K562 (cell line): Measurements from ENCODE around the gene KAZN. TPM values are rescaled to one million over a fixed set of nuclear protein-coding genes. Genes with fewer than 3 reads are reported as not detected.

Experiments
- ATAC-seq: fragments of 200-7000 bp; cut with Tn5 transposase; 3 replicates; pipeline ENCODE4 v1.9.1; 2020; ENCODE audit warnings: moderate library complexity
- BruUV-seq: library from RNA; stranded (reverse); fragments of 400-500 nt; replicated peaks from 2 replicates; lab custom pipeline; 2021; lab: Mats Ljungman, UMichigan
- CTCF ChIA-PET: fragments of 300-600 bp; formaldehyde crosslinking; extraction: SDS; loops from one replicate; lab custom pipeline; 2021; ENCODE audit warnings: low intra/inter-chr PET ratio; lab: Yijun Ruan, JAX
- POLR2A ChIA-PET: fragments of 300-600, 350-650 bp; sonication (Branson Sonifier 250); formaldehyde crosslinking; extraction: SDS; loops from one replicate; lab custom pipeline; 2021; ENCODE audit warnings: antibody characterized with exemption, inconsistent platforms; lab: Yijun Ruan, JAX
- DNase-seq, 4 experiments: peaks; one replicate each; pipeline versions ENCODE4 v3.0.0 to v3.0.0-alpha.2; 2011 to 2018; ENCODE audit warnings: low spot score in 3 of 4, mixed read lengths in 3 of 4; ENCODE audit errors: extremely low read depth in 1 of 4
- FAIRE-seq: peaks from 2 replicates; lab custom pipeline; 2011; peaks lifted over from hg19 to GRCh38; lab: Jason Lieb, UNC
- H2AFZ ChIP-seq: 2 replicates; pipeline ENCODE4 v1.6.0; 2011; ENCODE audit warnings: low read depth, low read length, control low read depth, inconsistent platforms
- H3K27ac ChIP-seq: fragments of 200-600 bp; 3 replicates; pipeline ENCODE4 v1.8.0; 2011; ENCODE audit warnings: low read depth, mild to moderate bottlenecking, control low read depth, inconsistent platforms, low read length, moderate library complexity, mixed read lengths; ENCODE audit errors: extremely low read depth
- H3K27me3 ChIP-seq, 2 experiments: fragments of 300-600 bp in 1 of 2; 2 replicates in 1 of 2; 3 replicates in 1 of 2; pipeline versions ENCODE4 v1.6.0 to v1.8.0; 2011; ENCODE audit warnings: inconsistent platforms in 2 of 2, low read length in 2 of 2, mild to moderate bottlenecking in 1 of 2, mixed read lengths in 1 of 2, moderate library complexity in 1 of 2; ENCODE audit not compliant: control insufficient read depth in 2 of 2, insufficient read depth in 2 of 2
- H3K36me3 ChIP-seq: fragments of 300-600 bp; 3 replicates; pipeline ENCODE4 v1.8.0; 2011; ENCODE audit warnings: mild to moderate bottlenecking, low read length, inconsistent platforms; ENCODE audit not compliant: control insufficient read depth, insufficient read depth
- H3K4me1 ChIP-seq, 2 experiments: fragments of 200-600 bp in 1 of 2; replicated peaks in 1 of 2; 2 replicates in 1 of 2; 3 replicates in 1 of 2; pipeline versions ENCODE4 v1.5.1 to v1.8.0; 2011; ENCODE audit warnings: inconsistent platforms in 2 of 2, low read length in 2 of 2, mild to moderate bottlenecking in 1 of 2, mixed read lengths in 1 of 2, moderate library complexity in 1 of 2; ENCODE audit not compliant: control insufficient read depth in 2 of 2, insufficient read depth in 2 of 2
- H3K4me2 ChIP-seq: 2 replicates; pipeline ENCODE4 v1.6.1; 2011; ENCODE audit warnings: low read length, control low read depth, inconsistent platforms, mixed read lengths; ENCODE audit not compliant: insufficient read depth
- H3K4me3 ChIP-seq: fragments of 200-600 bp; sonication (generic), shearing (Covaris generic); 2 replicates; pipeline ENCODE4 v1.5.1; 2016; ENCODE audit warnings: control low read depth, inconsistent platforms
- H3K79me2 ChIP-seq: fragments of 200-600 bp; 3 replicates; pipeline ENCODE4 v1.8.0; 2011; ENCODE audit warnings: low read length, inconsistent platforms; ENCODE audit not compliant: control insufficient read depth, insufficient read depth
- H3K9ac ChIP-seq, 2 experiments: 2 replicates each; pipeline versions ENCODE4 v1.6.0 to v1.6.1; 2011; ENCODE audit warnings: low read depth in 2 of 2, low read length in 2 of 2, control low read depth in 1 of 2, inconsistent platforms in 1 of 2, mild to moderate bottlenecking in 1 of 2, mixed read lengths in 1 of 2; ENCODE audit not compliant: insufficient read depth in 1 of 2
- H3K9me1 ChIP-seq: one replicate; pipeline ENCODE4 v1.6.0; 2011; ENCODE audit warnings: inconsistent platforms, mild to moderate bottlenecking, low read length, moderate library complexity; ENCODE audit not compliant: control insufficient read depth, insufficient read depth
- H3K9me3 ChIP-seq: replicated peaks from 2 replicates; pipeline ENCODE4 v1.5.1; 2011; ENCODE audit warnings: low read depth, low read length, inconsistent platforms; ENCODE audit not compliant: control insufficient read depth, insufficient read depth
- H4K20me1 ChIP-seq: replicated peaks from 2 replicates; pipeline ENCODE4 v1.6.1; 2011; ENCODE audit warnings: low read length, inconsistent platforms, mixed read lengths; ENCODE audit not compliant: control insufficient read depth, insufficient read depth
- FOS ChIP-seq: IDR thresholded peaks from 3 replicates; pipeline ENCODE4 v1.6.1; 2011; ENCODE audit not compliant: insufficient read length; ENCODE audit errors: extremely low read depth
- HIVEP1 ChIP-seq: fragments of 250-450 bp; sonication (Bioruptor Pico); IDR thresholded peaks from 2 replicates; pipeline ENCODE4 v1.4.0; 2020; ENCODE audit warnings: mild to moderate bottlenecking
- NR0B1 ChIP-seq: fragments of 450-650 bp; IDR thresholded peaks from one replicate; pipeline ENCODE4 v1.6.1; 2018; ENCODE audit warnings: mild to moderate bottlenecking, moderate library complexity; ENCODE audit not compliant: partially characterized antibody
- NR2C1 ChIP-seq, 2 experiments: fragments of 450-650 bp; IDR thresholded peaks; 2 replicates each; pipeline ENCODE4 v1.6.1; 2017; ENCODE audit warnings: mild to moderate bottlenecking in 2 of 2, antibody characterized with exemption in 1 of 2, inconsistent platforms in 1 of 2, missing compliant biosample characterization in 1 of 2, missing genetic modification characterization in 1 of 2
- NR2C2 ChIP-seq, 2 experiments: fragments of 200-800 bp in 1 of 2; sonication (Bioruptor generic) in 1 of 2; sonication (generic) in 1 of 2; formaldehyde crosslinking in 1 of 2; IDR thresholded peaks; 2 replicates each; pipeline versions ENCODE4 v1.6.1 to v1.8.0; 2016 to 2022; ENCODE audit warnings: mild to moderate bottlenecking in 1 of 2, missing compliant biosample characterization in 1 of 2, missing genetic modification characterization in 1 of 2, missing genetic modification reagents in 1 of 2
- PATZ1 ChIP-seq: fragments of 250-450 bp; sonication (Bioruptor Pico); IDR thresholded peaks from 2 replicates; pipeline ENCODE4 v1.5.0; 2020; ENCODE audit warnings: mild to moderate bottlenecking, borderline replicate concordance
- PBX2 ChIP-seq, 2 experiments: IDR thresholded peaks in 1 of 2; conservative IDR thresholded peaks in 1 of 2; 2 replicates each; pipeline ENCODE4 v1.6.1; 2016; ENCODE audit warnings: low read depth in 2 of 2, mild to moderate bottlenecking in 1 of 2, missing compliant biosample characterization in 1 of 2, missing genetic modification characterization in 1 of 2, moderate library complexity in 1 of 2
- RBM34 ChIP-seq: fragments of 200-400 bp; formaldehyde crosslinking; IDR thresholded peaks from 2 replicates; pipeline ENCODE4 v1.6.1; 2018; ENCODE audit warnings: low read length, borderline replicate concordance; ENCODE audit not compliant: insufficient read depth
- RUNX1 ChIP-seq: sonication (generic); IDR thresholded peaks from 2 replicates; pipeline ENCODE4 v1.6.1; 2016; ENCODE audit warnings: antibody characterized with exemption, low read depth
- ZBTB34 ChIP-seq: fragments of 250-450 bp; sonication (Bioruptor Pico); IDR thresholded peaks from 2 replicates; pipeline ENCODE4 v1.8.0; 2021; ENCODE audit warnings: mild to moderate bottlenecking, moderate library complexity
- ZNF24 ChIP-seq: fragments of 450-650 bp; IDR thresholded peaks from 2 replicates; pipeline ENCODE4 v1.6.1; 2016
- ZNF274 ChIP-seq: IDR thresholded peaks from 2 replicates; pipeline ENCODE4 v1.6.1; 2011; ENCODE audit warnings: low read depth, mild to moderate bottlenecking, low read length, moderate library complexity, borderline replicate concordance
- ZNF561 ChIP-seq: fragments of 450-650 bp; formaldehyde crosslinking; conservative IDR thresholded peaks from 2 replicates; pipeline ENCODE4 v1.4.0; 2020; ENCODE audit warnings: mild to moderate bottlenecking, moderate library complexity
- WGBS: fragments of 100-300 bp; shearing (Covaris generic); methylation state at CpG from one replicate; pipeline ENCODE4 v1.1.6; 2016; ENCODE audit warnings: low coverage, mixed read lengths; ENCODE audit not compliant: insufficient coverage; ENCODE audit errors: missing lambda C conversion rate; 5-methylcytosine and 5-hydroxymethylcytosine counted together
- in situ Hi-C: fragments of 300-500 bp; cut with MboI; formaldehyde crosslinking; loops from 4 replicates; pipeline ENCODE4 v1.15.0; 2018; ENCODE audit warnings: inconsistent platforms, mixed read lengths
- intact Hi-C: fragments of 100-400 bp; cut with micrococcal nuclease; formaldehyde crosslinking; loops from 2 replicates; pipeline ENCODE4 v1.14.2; 2022
- polyA plus RNA-seq, 8 experiments: library from polyadenylated mRNA; depleted of rRNA in 4 of 8; stranded (reverse) in 5 of 8; unstranded in 3 of 8; fragments of >200 nt; fragmentation: Nextera tagmentation in 2 of 8; fragmentation: Illumina TruSeq in 1 of 8; extraction: Ambion mirVana in 2 of 8; extraction: Trizol in 1 of 8; gene quantifications; 2 replicates each; pipeline versions ENCODE4 v1.2.1 to v1.2.3, GENCODE V29; 2011 to 2014; ENCODE audit warnings: inconsistent platforms in 1 of 8, missing spikeins in 1 of 8
- total RNA-seq, 7 experiments: library from RNA; depleted of rRNA in 6 of 7; stranded (reverse); fragments of >200 nt in 6 of 7; fragmentation: Illumina TruSeq in 2 of 7; extraction: Trizol in 2 of 7; gene quantifications; 2 replicates each; pipeline versions ENCODE4 v1.2.1 to v1.2.3, GENCODE V29; 2011 to 2021; ENCODE audit warnings: low replicate concordance in 1 of 7

KAZN gene
- total and polyA plus RNA-seq, 9 of the 15 experiments (the other 6 are each of a cell fraction or from before 2014, with no cell fraction given), result 2.1 to 21.6 (median 5.4) TPM

- H3K27me3 ChIP-seq, result peaks cover 7 to 16% of the 10 kb centered on the region in 2 experiments; a peak in 3 of 5 replicates
- H2AFZ ChIP-seq, result no peak overlapping the region
- in situ Hi-C loops, result no loop called here
- FAIRE-seq (peak; percentile 11), ATAC-seq (peak; percentile 24; the same call in 2 of the 3 replicates), DNase-seq (peak in 3 of 4 experiments; percentile 45 to 49 (median 49))
- CTCF ChIA-PET, result no interaction called here
- no peaks in the 10 kb centered on the region for H3K79me2 ChIP-seq
- no peaks in the 10 kb centered on the region for H4K20me1 ChIP-seq
- no peak overlapping the region for H3K4me2 ChIP-seq
- intact Hi-C loops, result no loop called here
- no peaks in the 10 kb centered on the region for H3K9me3 ChIP-seq
- POLR2A ChIA-PET, result interaction anchor here (1.3 kb wide), 1 partner anchor 20 kb away, joined by 4 read pairs; no protein-coding TSS in a partner anchor
- WGBS, result 34% methylated on average over 3 of the region's 3 CpGs
- H3K27ac ChIP-seq, result no peak overlapping the region
- H3K4me3 ChIP-seq, result no peak overlapping the region
- peaks cover 4 to 18% of the 10 kb centered on the region in 2 experiments; a peak in 4 of 5 replicates for H3K4me1 ChIP-seq
- BruUV-seq, result no TSS peak
- no peaks in the 10 kb centered on the region for H3K9me1 ChIP-seq
- no peaks in the 10 kb centered on the region for H3K36me3 ChIP-seq
- H3K9ac ChIP-seq, result no peak overlapping the region
- TF ChIP-seq ZNF561 (CRISPR knock-in tag), result no peak
- TF ChIP-seq PBX2 (CRISPR knock-in tag; IDR thresholded peaks at IDR 0.05; ENCODE audit: low read depth), result peak; percentile 48; the same call in 1 of the 2 replicates
- peak; percentile 80 for TF ChIP-seq PBX2 (tag; conservative IDR thresholded peaks at IDR 0.05; ENCODE audit: low read depth)
- TF ChIP-seq HIVEP1, result no peak
- no peak for TF ChIP-seq ZNF274
- peak; percentile 44 for TF ChIP-seq FOS
- no peak for TF ChIP-seq NR0B1
- no peak for TF ChIP-seq ZNF24
- TF ChIP-seq RBM34, result no peak
- TF ChIP-seq ZBTB34, result no peak
- no peak for TF ChIP-seq RUNX1
- 0 out of 2 replicates have a peak, but pooled peaks have one; percentile 20 for TF ChIP-seq NR2C1 (IDR thresholded peaks at IDR 0.05)
- TF ChIP-seq NR2C1 (tag; IDR thresholded peaks at IDR 0.05), result no peak
- TF ChIP-seq PATZ1 (CRISPR knock-in tag), result no peak
- no peak for TF ChIP-seq NR2C2 (CRISPR knock-in tag; IDR thresholded peaks at IDR 0.05)
- TF ChIP-seq NR2C2 (tag; IDR thresholded peaks at IDR 0.05), result peak; percentile 43; the same call in 1 of the 2 replicates
Observed at GRCh38 chr1:14877224-14877623, 278.7 kb downstream of the KAZN start.
